NCI-H2171 (cell line): ENCODE results near the gene STRN.
A peak's percentile ranks its signal among the peaks of the same experiment; 100 is the strongest.
"Not testable (repeated sequence)": the region's sequence is repeated elsewhere in the genome, so short reads cannot be mapped to it uniquely, and the experiment has no call there.

Source experiments
- DNase-seq: peaks from one replicate; lab custom pipeline; 2025; lab: John Stamatoyannopoulos, UW

The STRN gene

GRCh38 chr2:36966370-36967235 is at the start of gene STRN:
Gene STRN, minus strand, starts transcription at chr2:36966536. Its CDS starts 73 bp downstream, at chr2:36966463.
- DNase-seq, result peak; percentile 91

GRCh38 chr2:37013315-37013641 is 46.9 kb upstream of the STRN start:
- no peak for DNase-seq

- no peak for DNase-seq
Measured at GRCh38 chr2:37011130-37011529, 44.8 kb upstream of the STRN start.

GRCh38 chr2:37005118-37005868 is 39.0 kb upstream of the STRN start:
- no peak for DNase-seq

- DNase-seq, result no peak
Measured at GRCh38 chr2:37000988-37001556, 34.7 kb upstream of the STRN start.

- no peak for DNase-seq
Measured at GRCh38 chr2:37000318-37000717, 34.0 kb upstream of the STRN start.

GRCh38 chr2:36999416-36999815 is 33.1 kb upstream of the STRN start:
- DNase-seq, result not testable (repeated sequence)

- no peak for DNase-seq
Measured at GRCh38 chr2:36993841-36994620, 27.7 kb upstream of the STRN start.

GRCh38 chr2:36988008-36988407 is 21.7 kb upstream of the STRN start:
- DNase-seq, result no peak

GRCh38 chr2:36982467-36982866 is 16.1 kb upstream of the STRN start:
- DNase-seq, result no peak

- no peak for DNase-seq
Measured at GRCh38 chr2:36981911-36982310, 15.6 kb upstream of the STRN start.

- DNase-seq, result not testable (repeated sequence)
Measured at GRCh38 chr2:36979007-36979406, 12.7 kb upstream of the STRN start.

- DNase-seq, result no peak
Measured at GRCh38 chr2:36976065-36976464, 9.7 kb upstream of the STRN start.

GRCh38 chr2:36975306-36975705 is 9.0 kb upstream of the STRN start:
- DNase-seq, result no peak

- DNase-seq, result no peak
Measured at GRCh38 chr2:36973320-36973719, 7.0 kb upstream of the STRN start.

- no peak for DNase-seq
Measured at GRCh38 chr2:36971990-36972389, 5.7 kb upstream of the STRN start.

GRCh38 chr2:36967236-36967876 is 1.0 kb upstream of the STRN start:
- no peak for DNase-seq

- DNase-seq, result peak; percentile 53
Measured at GRCh38 chr2:36965751-36966369, 476 bp downstream of the STRN start.

- no peak for DNase-seq
Measured at GRCh38 chr2:36965206-36965605, 1.1 kb downstream of the STRN start.

- no peak for DNase-seq
Measured at GRCh38 chr2:36964496-36965058, 1.8 kb downstream of the STRN start.

GRCh38 chr2:36963734-36964133 is 2.6 kb downstream of the STRN start:
- no peak for DNase-seq
